Adrenal gland (tissue), 12 donors: ENCODE data around the gene ABHD4. TPM values are rescaled to one million over a fixed set of nuclear protein-coding genes. Genes with fewer than 3 reads are reported as not detected.

Experiments used
- DNase-seq, 7 donors: peaks; one replicate each; pipeline ENCODE4 v3.0.0-alpha.2; 2019 to 2020
- H3K27ac ChIP-seq, 5 donors: fragments of 200-600 bp; sonication (generic) in 4 of 5; 1 replicate in 3 of 5; 2 replicates in 2 of 5; pipeline versions ENCODE4 v1.5.1 to v1.8.0; 2016 to 2020; ENCODE audit warnings: mild to moderate bottlenecking in 1 of 5
- H3K27me3 ChIP-seq: fragments of 200-600 bp; 2 replicates; pipeline ENCODE4 v1.8.0; 2021
- H3K36me3 ChIP-seq, 2 donors: fragments of 200-600 bp; replicated peaks in 1 of 2; 1 replicate in 1 of 2; 2 replicates in 1 of 2; pipeline versions ENCODE4 v1.5.1 to v1.8.0; 2018 to 2022
- H3K4me1 ChIP-seq, 2 donors: fragments of 200-600 bp; replicated peaks in 1 of 2; 1 replicate in 1 of 2; 2 replicates in 1 of 2; pipeline versions ENCODE4 v1.5.1 to v1.8.0; 2018 to 2021
- H3K4me3 ChIP-seq, 4 donors: fragments of 200-600 bp; sonication (generic) in 3 of 4; one replicate each; pipeline ENCODE4 v1.5.1; 2016 to 2018
- H3K9me3 ChIP-seq, 3 donors: fragments of 200-600 bp; sonication (generic) in 1 of 3; replicated peaks in 1 of 3; 1 replicate in 2 of 3; 2 replicates in 1 of 3; pipeline versions ENCODE4 v1.5.1 to v1.8.0; 2016 to 2021
- POLR2A ChIP-seq, 2 donors: fragments of 450-650 bp; IDR thresholded peaks; one replicate each; pipeline ENCODE4 v1.6.1; 2017; ENCODE audit warnings: antibody characterized with exemption in 2 of 2, mild to moderate bottlenecking in 2 of 2, moderate library complexity in 1 of 2
- WGBS, 4 donors: extraction: QIAGEN DNeasy Blood & Tissue Kit in 2 of 4; methylation state at CpG; one replicate each; pipeline versions ENCODE4 v1.1.5 to v1.1.7; 2013 to 2017; 5-methylcytosine and 5-hydroxymethylcytosine counted together
- intact Hi-C, 2 donors: fragments of 100-400 bp; cut with DNase I; formaldehyde crosslinking; loops; one replicate each; pipeline versions ENCODE4 v1.14.1 to v1.15.0; 2022 to 2023
- polyA plus RNA-seq, 3 donors: library from polyadenylated mRNA; stranded (reverse); fragments of 200-250 nt in 2 of 3; fragments of 350-450 nt in 1 of 3; fragmentation: Illumina TruSeq in 1 of 3; extraction: RNeasy Lipid Tissue Mini Kit (QIAGEN cat#74804) in 1 of 3; gene quantifications; one replicate each; pipeline ENCODE4 v1.2.3, GENCODE V29; 2013 to 2014
- total RNA-seq, 9 donors: library from RNA; depleted of rRNA in 4 of 9; stranded (reverse); fragments of >200 nt in 4 of 9; fragments of 120-200 nt in 1 of 9; fragmentation: NEBNext Ultra II Directional in 1 of 9; extraction: Animal tissue kit (Norgen Biotek cat#: 25700) in 1 of 9; gene quantifications; one replicate each; pipeline versions ENCODE4 v1.1.0 to v1.2.4, GENCODE V29; 2013 to 2023
- TF ChIP-seq, protein P1 (sequence below), 6 experiments: fragments of 450-650 bp in 4 of 6; fragments of 200-600 bp in 2 of 6; sonication (generic) in 1 of 6; IDR thresholded peaks; 1 replicate in 5 of 6; 2 replicates in 1 of 6; pipeline versions ENCODE4 v1.5.1 to v1.8.0; 2016 to 2021; ENCODE audit warnings: antibody characterized with exemption in 6 of 6, mild to moderate bottlenecking in 2 of 6, moderate library complexity in 1 of 6
- donor health status: healthy with polysubstance abuse.
- donor health status: Bipolar disorder and iron deficiency.
- donor health status: DM: yes; HTN: yes; CAD: no.
- donor health status: DM: no; HTN: no; CAD: no.
- donor health status: DM: no; HTN: no; CAD: no.
- donor health status: DM: yes; HTN: yes; CAD: no.

ABHD4 gene
- total and polyA plus RNA-seq, 12 donors: 21.4 to 93.4 (median 43.5) TPM

DNA sequence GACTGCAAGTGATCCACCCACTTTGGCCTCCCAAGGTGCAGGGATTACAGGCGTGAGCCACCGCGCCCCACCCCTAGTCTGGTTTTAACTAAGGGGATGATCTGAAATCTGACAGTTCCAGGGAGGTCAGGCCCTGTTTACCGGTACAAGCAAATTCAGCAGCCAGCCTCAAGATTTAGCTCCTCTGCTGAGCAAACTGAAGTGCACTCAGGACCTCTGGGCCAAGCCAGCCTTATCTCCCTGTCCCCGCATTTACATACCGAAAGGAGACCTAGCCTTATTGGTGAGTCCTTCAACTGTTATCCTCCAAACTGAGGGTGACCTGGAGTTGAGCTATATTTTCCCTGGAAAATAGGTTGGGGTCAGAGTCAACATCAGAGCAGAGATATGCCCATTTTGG lies 835 bp upstream of the ABHD4 start:
- Histone ChIP-seq H3K4me1 (peaks cover 13 to 30% of the 10 kb centered on the region in 2 donors), H3K4me3 (peak overlapping the region in 1 of 4 donors; percentile 83), H3K9me3 (no peaks in the 10 kb centered on the region), H3K36me3 (peaks cover 0 to 7% of the 10 kb centered on the region in 2 donors), H3K27ac (no peak overlapping the region), H3K27me3 (no peaks in the 10 kb centered on the region)
- TF ChIP-seq, protein P1, sequence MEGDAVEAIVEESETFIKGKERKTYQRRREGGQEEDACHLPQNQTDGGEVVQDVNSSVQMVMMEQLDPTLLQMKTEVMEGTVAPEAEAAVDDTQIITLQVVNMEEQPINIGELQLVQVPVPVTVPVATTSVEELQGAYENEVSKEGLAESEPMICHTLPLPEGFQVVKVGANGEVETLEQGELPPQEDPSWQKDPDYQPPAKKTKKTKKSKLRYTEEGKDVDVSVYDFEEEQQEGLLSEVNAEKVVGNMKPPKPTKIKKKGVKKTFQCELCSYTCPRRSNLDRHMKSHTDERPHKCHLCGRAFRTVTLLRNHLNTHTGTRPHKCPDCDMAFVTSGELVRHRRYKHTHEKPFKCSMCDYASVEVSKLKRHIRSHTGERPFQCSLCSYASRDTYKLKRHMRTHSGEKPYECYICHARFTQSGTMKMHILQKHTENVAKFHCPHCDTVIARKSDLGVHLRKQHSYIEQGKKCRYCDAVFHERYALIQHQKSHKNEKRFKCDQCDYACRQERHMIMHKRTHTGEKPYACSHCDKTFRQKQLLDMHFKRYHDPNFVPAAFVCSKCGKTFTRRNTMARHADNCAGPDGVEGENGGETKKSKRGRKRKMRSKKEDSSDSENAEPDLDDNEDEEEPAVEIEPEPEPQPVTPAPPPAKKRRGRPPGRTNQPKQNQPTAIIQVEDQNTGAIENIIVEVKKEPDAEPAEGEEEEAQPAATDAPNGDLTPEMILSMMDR (IDR thresholded peaks at IDR 0.05): no peak
- no peak for TF ChIP-seq POLR2A (IDR thresholded peaks at IDR 0.05)
- intact Hi-C loops: no loop called here
- WGBS, 4 donors: 86 to 91% (median 88%) methylated on average over 6 of the region's 6 CpGs
- DNase-seq: no peak

DNA sequence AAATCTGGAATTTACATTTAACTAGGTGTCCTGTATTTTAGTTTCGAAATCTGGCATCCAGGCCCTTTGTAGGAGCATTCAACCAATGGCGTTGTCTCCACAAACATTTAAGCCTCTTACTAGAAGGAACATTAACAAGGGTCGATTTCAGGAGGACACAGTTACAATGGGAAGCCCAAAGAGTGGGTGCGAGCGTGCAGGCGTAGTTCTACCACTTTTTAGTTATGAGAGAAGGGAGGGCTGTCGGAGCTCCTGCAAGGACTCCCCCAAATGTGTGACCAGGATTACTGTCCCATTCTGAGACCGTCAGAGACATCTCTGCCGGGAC lies 365 bp upstream of the ABHD4 start:
- peak overlapping the region in 4 of 5 donors; percentile 70 to 93 (median 82) for H3K27ac ChIP-seq
- H3K27me3 ChIP-seq: no peaks in the 10 kb centered on the region
- peak overlapping the region; percentile 56 to 86 (median 76) for H3K4me3 ChIP-seq
- intact Hi-C loops: no loop called here
- no peak for TF ChIP-seq POLR2A (IDR thresholded peaks at IDR 0.05)
- TF ChIP-seq, protein P1 (IDR thresholded peaks at IDR 0.05): no peak
- H3K9me3 ChIP-seq: no peaks in the 10 kb centered on the region
- peaks cover 0 to 12% of the 10 kb centered on the region in 2 donors for H3K36me3 ChIP-seq
- DNase-seq: no peak
- peaks cover 13 to 33% of the 10 kb centered on the region in 2 donors for H3K4me1 ChIP-seq
- 9 to 12% (median 9%) methylated on average over 7 to 9 of the region's 9 CpGs for WGBS, 4 donors

DNA sequence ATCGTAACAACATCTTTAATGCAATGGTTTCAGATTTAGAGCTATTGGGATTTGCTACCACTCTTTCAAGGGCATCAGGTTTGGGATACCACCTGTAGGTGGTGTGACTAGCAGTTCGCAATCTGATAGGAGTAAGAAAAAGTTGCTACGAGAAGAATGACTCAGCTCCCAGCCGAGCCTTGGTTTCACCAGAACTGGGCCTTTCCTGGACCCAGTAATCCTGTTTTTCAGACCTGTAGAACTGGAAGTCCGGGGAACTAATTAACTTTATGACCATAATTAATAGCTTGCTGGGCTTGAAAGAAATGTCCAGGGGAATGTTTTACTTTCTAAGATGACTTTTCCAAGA lies 770 bp downstream of the ABHD4 start:
- peak in 1 of 2 donors; percentile 4 for TF ChIP-seq POLR2A (IDR thresholded peaks at IDR 0.05)
- TF ChIP-seq, protein P1 (IDR thresholded peaks at IDR 0.05): peak in 5 of 6 experiments; percentile 14 to 40 (median 21)
- Histone ChIP-seq H3K27ac (peak overlapping the region in 4 of 5 donors; percentile 70 to 93 (median 82)), H3K36me3 (peaks cover 0 to 23% of the 10 kb centered on the region in 2 donors), H3K9me3 (no peaks in the 10 kb centered on the region), H3K27me3 (no peaks in the 10 kb centered on the region), H3K4me1 (peaks cover 13 to 33% of the 10 kb centered on the region in 2 donors), H3K4me3 (peak overlapping the region; percentile 56 to 86 (median 76))
- 2 to 3% (median 3%) methylated on average over 5 of the region's 5 CpGs for WGBS, 4 donors
- intact Hi-C loops: no loop called here
- DNase-seq: peak; percentile 51 to 74 (median 61)

DNA sequence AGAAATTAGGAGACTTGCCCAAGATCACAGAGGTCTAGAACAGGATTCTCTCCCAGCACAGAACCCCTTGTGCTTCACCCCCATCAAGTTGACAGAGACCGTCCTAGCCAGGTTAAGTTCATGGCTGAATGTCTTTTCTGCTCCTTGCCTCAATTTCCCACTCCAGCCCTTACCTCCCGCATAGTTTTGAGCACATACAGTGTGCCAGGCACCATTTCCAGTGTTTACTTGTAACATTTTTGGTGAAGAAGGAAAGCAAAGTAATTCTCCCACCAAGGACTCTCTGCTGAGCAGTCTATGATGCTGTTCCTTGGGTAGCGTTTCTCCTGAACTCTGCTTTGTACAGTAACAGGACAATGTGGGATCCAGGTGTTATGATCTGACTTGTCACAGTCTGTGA lies 1.2 kb downstream of the ABHD4 start:
- WGBS, 4 donors: 80 to 89% (median 82%) methylated on average over 3 of the region's 3 CpGs
- intact Hi-C loops: no loop called here
- Histone ChIP-seq H3K4me1 (peaks cover 13 to 33% of the 10 kb centered on the region in 2 donors), H3K9me3 (no peaks in the 10 kb centered on the region), H3K36me3 (peaks cover 0 to 28% of the 10 kb centered on the region in 2 donors), H3K27me3 (no peaks in the 10 kb centered on the region), H3K27ac (peak overlapping the region in 2 of 5 donors; percentile 91 to 93), H3K4me3 (peak overlapping the region in 1 of 4 donors; percentile 83)
- DNase-seq: no peak
- TF ChIP-seq, protein P1 (IDR thresholded peaks at IDR 0.05): no peak
- no peak for TF ChIP-seq POLR2A (IDR thresholded peaks at IDR 0.05)
